Astrocyte (in vitro differentiated cells and primary cell): ENCODE results near the gene NEAT1. TPM values are rescaled to one million over a fixed set of nuclear protein-coding genes. Genes with fewer than 3 reads are reported as not detected.

Experiments used
- DNase-seq: peaks from one replicate; pipeline ENCODE4 v3.0.0-alpha.2; 2010; ENCODE audit warnings: low read depth
- FAIRE-seq: peaks from 2 replicates; lab custom pipeline; 2011; peaks lifted over from hg19 to GRCh38; lab: Jason Lieb, UNC
- H2AFZ ChIP-seq: 2 replicates; pipeline ENCODE4 v1.6.0; 2012; ENCODE audit warnings: low read depth, low read length, inconsistent platforms
- H3K27ac ChIP-seq: 2 replicates; pipeline ENCODE4 v1.5.1; 2011; ENCODE audit warnings: low read depth, low read length, inconsistent platforms
- H3K27me3 ChIP-seq: 2 replicates; pipeline ENCODE4 v1.6.0; 2011; ENCODE audit warnings: low read length, inconsistent platforms; ENCODE audit not compliant: insufficient read depth
- H3K36me3 ChIP-seq: 2 replicates; pipeline ENCODE4 v1.5.1; 2011; ENCODE audit warnings: low read length, inconsistent platforms; ENCODE audit not compliant: insufficient read depth
- H3K4me1 ChIP-seq: 2 replicates; pipeline ENCODE4 v1.5.1; 2011; ENCODE audit warnings: low read length, inconsistent platforms; ENCODE audit not compliant: insufficient read depth
- H3K4me2 ChIP-seq: 2 replicates; pipeline ENCODE4 v1.6.0; 2012; ENCODE audit warnings: low read length, inconsistent platforms
- H3K4me3 ChIP-seq: 2 replicates; pipeline ENCODE4 v1.5.1; 2011; ENCODE audit warnings: low read depth, mild to moderate bottlenecking, low read length, inconsistent platforms; ENCODE audit not compliant: insufficient read depth
- H3K79me2 ChIP-seq: 2 replicates; pipeline ENCODE4 v1.6.0; 2012; ENCODE audit warnings: mild to moderate bottlenecking, low read length, inconsistent platforms; ENCODE audit not compliant: insufficient read depth
- H3K9ac ChIP-seq: 2 replicates; pipeline ENCODE4 v1.6.0; 2012; ENCODE audit warnings: mild to moderate bottlenecking, low read length, inconsistent platforms
- H3K9me3 ChIP-seq: 2 replicates; pipeline ENCODE4 v1.5.1; 2012; ENCODE audit warnings: low read depth, mild to moderate bottlenecking, low read length, inconsistent platforms; ENCODE audit not compliant: insufficient read depth
- H4K20me1 ChIP-seq: 2 replicates; pipeline ENCODE4 v1.6.0; 2012; ENCODE audit warnings: low read length, inconsistent platforms; ENCODE audit not compliant: insufficient read depth
- H3K27ac Mint-ChIP-seq: one replicate; pipeline ENCODE4 v1.8.0; 2021; ENCODE audit warnings: mild to moderate bottlenecking, mixed read lengths; ENCODE audit not compliant: unreplicated experiment
- H3K27me3 Mint-ChIP-seq: one replicate; pipeline ENCODE4 v1.8.0; 2021; ENCODE audit warnings: low read depth, mixed read lengths; ENCODE audit not compliant: unreplicated experiment
- H3K36me3 Mint-ChIP-seq: one replicate; pipeline ENCODE4 v1.8.0; 2021; ENCODE audit warnings: low read depth, mixed read lengths; ENCODE audit not compliant: unreplicated experiment
- H3K4me1 Mint-ChIP-seq: one replicate; pipeline ENCODE4 v1.8.0; 2021; ENCODE audit warnings: low read depth, mixed read lengths; ENCODE audit not compliant: unreplicated experiment
- H3K4me3 Mint-ChIP-seq: one replicate; pipeline ENCODE4 v1.8.0; 2021; ENCODE audit warnings: mild to moderate bottlenecking, moderate library complexity, mixed read lengths; ENCODE audit not compliant: unreplicated experiment
- H3K9me3 Mint-ChIP-seq: one replicate; pipeline ENCODE4 v1.8.0; 2021; ENCODE audit warnings: mild to moderate bottlenecking, mixed read lengths; ENCODE audit not compliant: unreplicated experiment
- CTCF ChIP-seq: IDR thresholded peaks from 2 replicates; pipeline ENCODE4 v1.5.1; 2011; ENCODE audit warnings: low read depth, mild to moderate bottlenecking, inconsistent platforms, low read length, moderate library complexity; ENCODE audit not compliant: insufficient read depth
- EZH2 ChIP-seq: IDR thresholded peaks from 2 replicates; pipeline ENCODE4 v1.6.1; 2012; ENCODE audit warnings: mild to moderate bottlenecking, low read length, inconsistent platforms; ENCODE audit not compliant: insufficient read depth
- total RNA-seq: library from RNA; stranded (reverse); gene quantifications from 2 replicates; pipeline ENCODE4 v1.2.1, GENCODE V29; 2021

The NEAT1 gene
- total RNA-seq, 1 donor from 2014 or later, result 317 TPM

DNA sequence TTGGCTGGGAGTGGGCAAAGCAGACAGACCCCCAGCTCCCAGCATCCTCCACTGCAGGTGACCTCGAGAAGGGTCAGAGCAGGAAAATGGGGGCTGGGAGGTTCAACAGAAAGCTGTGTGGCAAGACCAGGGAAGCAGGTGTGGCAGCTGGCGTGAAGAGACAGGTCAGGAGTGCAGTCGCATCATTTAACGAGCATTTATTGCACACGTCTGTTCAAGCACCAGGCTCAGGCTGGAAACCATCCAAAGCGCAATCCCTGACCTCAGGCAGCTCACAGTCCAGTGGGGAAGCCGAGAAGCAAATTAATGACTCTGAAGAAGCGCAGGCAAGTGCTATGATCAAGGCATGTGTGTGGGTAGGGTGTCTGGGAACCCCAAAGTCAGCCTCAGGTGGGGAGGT lies 47.6 kb upstream of the NEAT1 start:
- Mint-ChIP-seq H3K9me3 (no peaks in the 10 kb centered on the region), H3K27me3 (peaks cover 2% of the 10 kb centered on the region), H3K36me3 (no peaks in the 10 kb centered on the region), H3K4me1 (peaks cover 20% of the 10 kb centered on the region), H3K4me3 (no peak overlapping the region), H3K27ac (peak overlapping the region; percentile 47)
- H3K4me3 ChIP-seq, result no peak overlapping the region
- H3K79me2 ChIP-seq, result no peaks in the 10 kb centered on the region
- no peak overlapping the region for H2AFZ ChIP-seq
- no peaks in the 10 kb centered on the region for H4K20me1 ChIP-seq
- FAIRE-seq (no peak), DNase-seq (no peak)
- no peaks in the 10 kb centered on the region for H3K9me3 ChIP-seq
- no peak overlapping the region for H3K4me2 ChIP-seq
- H3K27ac ChIP-seq, result no peak overlapping the region
- peaks cover 10% of the 10 kb centered on the region for H3K4me1 ChIP-seq
- TF ChIP-seq EZH2 (no peak), CTCF (no peak)
- H3K36me3 ChIP-seq, result no peaks in the 10 kb centered on the region
- no peaks in the 10 kb centered on the region for H3K27me3 ChIP-seq
- H3K9ac ChIP-seq, result no peak overlapping the region

- H3K27ac ChIP-seq, result no peak overlapping the region
- H3K4me3 Mint-ChIP-seq, result no peak overlapping the region
- DNase-seq (no peak), FAIRE-seq (no peak)
- no peaks in the 10 kb centered on the region for H3K36me3 ChIP-seq
- no peak overlapping the region for H2AFZ ChIP-seq
- no peaks in the 10 kb centered on the region for H3K36me3 Mint-ChIP-seq
- H3K27me3 Mint-ChIP-seq, result peaks cover 2% of the 10 kb centered on the region
- H3K4me3 ChIP-seq, result no peak overlapping the region
- no peaks in the 10 kb centered on the region for H3K9me3 Mint-ChIP-seq
- no peaks in the 10 kb centered on the region for H3K27me3 ChIP-seq
- H3K4me2 ChIP-seq, result no peak overlapping the region
- peaks cover 4% of the 10 kb centered on the region for H3K4me1 ChIP-seq
- H3K27ac Mint-ChIP-seq, result no peak overlapping the region
- no peaks in the 10 kb centered on the region for H3K79me2 ChIP-seq
- peaks cover 12% of the 10 kb centered on the region for H3K4me1 Mint-ChIP-seq
- H4K20me1 ChIP-seq, result no peaks in the 10 kb centered on the region
- TF ChIP-seq CTCF, result no peak
- no peak for TF ChIP-seq EZH2
- no peaks in the 10 kb centered on the region for H3K9me3 ChIP-seq
- no peak overlapping the region for H3K9ac ChIP-seq
Observed at GRCh38 chr11:65376138-65376713, 46.4 kb upstream of the NEAT1 start.

- Mint-ChIP-seq H3K36me3 (no peaks in the 10 kb centered on the region), H3K27ac (no peak overlapping the region), H3K27me3 (peaks cover 2% of the 10 kb centered on the region), H3K9me3 (no peaks in the 10 kb centered on the region), H3K4me3 (no peak overlapping the region), H3K4me1 (peaks cover 11% of the 10 kb centered on the region)
- TF ChIP-seq EZH2 (no peak), CTCF (no peak)
- no peaks in the 10 kb centered on the region for H4K20me1 ChIP-seq
- DNase-seq (no peak), FAIRE-seq (no peak)
- H3K4me3 ChIP-seq, result no peak overlapping the region
- no peak overlapping the region for H3K27ac ChIP-seq
- H3K36me3 ChIP-seq, result no peaks in the 10 kb centered on the region
- H3K9me3 ChIP-seq, result no peaks in the 10 kb centered on the region
- no peak overlapping the region for H3K4me2 ChIP-seq
- H3K79me2 ChIP-seq, result no peaks in the 10 kb centered on the region
- no peak overlapping the region for H3K9ac ChIP-seq
- no peaks in the 10 kb centered on the region for H3K27me3 ChIP-seq
- H3K4me1 ChIP-seq, result peaks cover 5% of the 10 kb centered on the region
- H2AFZ ChIP-seq, result no peak overlapping the region
Observed at GRCh38 chr11:65377036-65377435, 45.6 kb upstream of the NEAT1 start.
